ENCODE results near the gene RTN4R.

The RTN4R gene

DNA sequence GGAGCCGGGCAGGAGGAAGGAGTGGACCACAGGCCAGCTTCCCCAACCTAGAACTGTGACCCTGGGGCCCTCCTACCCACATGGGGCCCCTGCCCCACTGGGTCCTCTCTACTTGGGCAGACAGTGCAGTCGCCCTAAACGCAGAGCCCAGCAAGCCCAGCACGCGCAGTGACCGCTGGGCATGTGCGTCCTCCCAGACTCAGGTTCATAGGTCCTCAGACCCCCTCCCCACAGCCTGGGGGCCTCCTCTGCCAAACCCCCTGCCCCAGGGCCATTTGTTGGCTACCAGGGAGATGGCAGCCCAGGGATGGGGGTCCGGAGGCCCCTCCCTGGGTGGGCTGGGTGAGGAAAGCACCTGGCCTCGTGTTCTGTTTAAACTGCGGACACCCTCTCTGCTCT, 23.9 kb downstream of the RTN4R start:
- H3K9me3 ChIP-seq (ENCODE audit: insufficient read depth, low read length, severe bottlenecking), result no peaks in the 10 kb centered on the region
- H3K9ac ChIP-seq (ENCODE audit: low read depth, low read length), result no peak overlapping the region
- TF ChIP-seq, protein P1, sequence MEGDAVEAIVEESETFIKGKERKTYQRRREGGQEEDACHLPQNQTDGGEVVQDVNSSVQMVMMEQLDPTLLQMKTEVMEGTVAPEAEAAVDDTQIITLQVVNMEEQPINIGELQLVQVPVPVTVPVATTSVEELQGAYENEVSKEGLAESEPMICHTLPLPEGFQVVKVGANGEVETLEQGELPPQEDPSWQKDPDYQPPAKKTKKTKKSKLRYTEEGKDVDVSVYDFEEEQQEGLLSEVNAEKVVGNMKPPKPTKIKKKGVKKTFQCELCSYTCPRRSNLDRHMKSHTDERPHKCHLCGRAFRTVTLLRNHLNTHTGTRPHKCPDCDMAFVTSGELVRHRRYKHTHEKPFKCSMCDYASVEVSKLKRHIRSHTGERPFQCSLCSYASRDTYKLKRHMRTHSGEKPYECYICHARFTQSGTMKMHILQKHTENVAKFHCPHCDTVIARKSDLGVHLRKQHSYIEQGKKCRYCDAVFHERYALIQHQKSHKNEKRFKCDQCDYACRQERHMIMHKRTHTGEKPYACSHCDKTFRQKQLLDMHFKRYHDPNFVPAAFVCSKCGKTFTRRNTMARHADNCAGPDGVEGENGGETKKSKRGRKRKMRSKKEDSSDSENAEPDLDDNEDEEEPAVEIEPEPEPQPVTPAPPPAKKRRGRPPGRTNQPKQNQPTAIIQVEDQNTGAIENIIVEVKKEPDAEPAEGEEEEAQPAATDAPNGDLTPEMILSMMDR (IDR thresholded peaks at IDR 0.05; ENCODE audit: borderline replicate concordance, extremely low read depth, low read length, poor library complexity, severe bottlenecking), result no peak
- no peak for TF ChIP-seq EZH2 (IDR thresholded peaks at IDR 0.05; ENCODE audit: borderline replicate concordance, low read depth, low read length, severe bottlenecking)
- H3K4me1 ChIP-seq (ENCODE audit: insufficient read depth, low read length), result peaks cover 58% of the 10 kb centered on the region
- H3K36me3 ChIP-seq (ENCODE audit: insufficient read depth, low read length), result no peaks in the 10 kb centered on the region
- no peaks in the 10 kb centered on the region for H3K27me3 ChIP-seq (ENCODE audit: insufficient read depth, low read length, poor library complexity)
- no peak for DNase-seq
- H2AFZ ChIP-seq (ENCODE audit: low read depth, low read length), result peak overlapping the region; percentile 66; the same call in 1 of the 2 replicates
- H3K27ac ChIP-seq (ENCODE audit: low read length), result peak overlapping the region; percentile 59
- H3K79me2 ChIP-seq (ENCODE audit: insufficient read depth, low read length), result no peaks in the 10 kb centered on the region
- H3K4me3 ChIP-seq (ENCODE audit: low read depth in 1 of 2, low read length in 2 of 2), result no peak overlapping the region
- no peak for ATAC-seq (ENCODE audit: insufficient read depth, low read depth)
- no peak overlapping the region for H3K4me2 ChIP-seq (ENCODE audit: insufficient read depth, low read length)
- no peaks in the 10 kb centered on the region for H4K20me1 ChIP-seq (ENCODE audit: insufficient read depth, low read length)

DNA sequence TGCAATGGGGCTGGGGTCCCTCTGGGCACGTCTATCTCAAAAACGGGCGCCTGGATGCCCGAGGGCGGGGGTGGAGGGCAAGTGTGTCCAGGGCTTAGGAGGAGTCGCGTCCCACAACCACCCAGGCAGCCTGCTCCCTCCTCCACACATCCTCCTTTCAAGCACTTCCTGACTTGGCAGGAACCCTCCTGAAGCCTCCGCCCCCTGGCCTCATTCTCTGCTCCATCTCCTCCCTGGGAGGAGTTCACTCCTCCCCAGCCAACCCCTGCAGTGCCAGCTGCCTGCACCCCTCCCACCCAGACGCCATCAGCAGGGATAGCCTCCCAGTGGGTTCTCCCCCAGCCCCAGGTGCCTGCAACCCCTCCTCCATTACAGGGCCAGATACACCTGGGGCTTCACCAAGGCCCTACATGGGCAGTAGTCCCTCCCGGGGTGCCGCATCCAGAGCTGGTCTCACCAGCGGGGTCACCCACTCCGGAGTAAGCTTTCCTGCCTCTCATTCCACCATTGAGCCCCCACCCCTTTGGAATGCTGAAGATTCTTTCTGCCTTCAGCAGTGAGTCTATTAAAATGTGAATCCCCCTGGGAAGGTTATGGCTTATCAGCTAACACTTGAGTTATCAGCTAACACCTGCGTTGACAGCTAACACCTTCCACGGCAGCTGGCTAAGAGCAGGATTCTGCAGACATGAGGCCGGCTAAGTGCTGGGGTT, 24.4 kb downstream of the RTN4R start:
- H3K9ac ChIP-seq (ENCODE audit: low read depth, low read length), result peak overlapping the region; percentile 58
- H3K4me2 ChIP-seq (ENCODE audit: insufficient read depth, low read length), result peak overlapping the region; percentile 65
- H4K20me1 ChIP-seq (ENCODE audit: insufficient read depth, low read length), result no peaks in the 10 kb centered on the region
- no peaks in the 10 kb centered on the region for H3K9me3 ChIP-seq (ENCODE audit: insufficient read depth, low read length, severe bottlenecking)
- H3K27ac ChIP-seq (ENCODE audit: low read length), result peak overlapping the region; percentile 78
- peaks cover 64% of the 10 kb centered on the region for H3K4me1 ChIP-seq (ENCODE audit: insufficient read depth, low read length)
- no peaks in the 10 kb centered on the region for H3K36me3 ChIP-seq (ENCODE audit: insufficient read depth, low read length)
- no peaks in the 10 kb centered on the region for H3K27me3 ChIP-seq (ENCODE audit: insufficient read depth, low read length, poor library complexity)
- ATAC-seq (ENCODE audit: insufficient read depth, low read depth) (peak; percentile 95), DNase-seq (peak; percentile 93)
- H3K79me2 ChIP-seq (ENCODE audit: insufficient read depth, low read length), result no peaks in the 10 kb centered on the region
- TF ChIP-seq, protein P1 (IDR thresholded peaks at IDR 0.05; ENCODE audit: borderline replicate concordance, extremely low read depth, low read length, poor library complexity, severe bottlenecking), result no peak
- TF ChIP-seq EZH2 (IDR thresholded peaks at IDR 0.05; ENCODE audit: borderline replicate concordance, low read depth, low read length, severe bottlenecking), result no peak
- H3K4me3 ChIP-seq (ENCODE audit: low read depth in 1 of 2, low read length in 2 of 2), result peak overlapping the region; percentile 1 to 51; a peak in 3 of 4 replicates
- H2AFZ ChIP-seq (ENCODE audit: low read depth, low read length), result peak overlapping the region; percentile 59

DNA sequence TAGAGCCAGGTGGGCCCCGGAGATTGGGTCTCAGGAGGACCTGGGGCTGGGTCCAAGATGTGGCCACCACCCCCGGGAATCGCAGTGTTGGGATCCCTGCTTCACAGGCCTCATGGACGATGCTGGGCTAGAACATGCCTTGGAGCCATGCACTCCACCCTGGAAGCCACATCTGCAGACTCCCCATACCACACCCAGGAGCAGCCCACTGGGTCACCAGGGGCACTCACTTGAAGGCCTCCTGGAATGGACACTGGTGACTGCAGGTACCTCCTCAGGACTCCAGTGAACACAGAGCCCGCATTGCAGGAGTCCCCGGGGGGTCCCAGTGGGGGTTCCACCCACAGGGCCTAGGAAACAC, 25.0 kb downstream of the RTN4R start:
- peak overlapping the region; percentile 65 for H3K4me2 ChIP-seq (ENCODE audit: insufficient read depth, low read length)
- peaks cover 69% of the 10 kb centered on the region for H3K4me1 ChIP-seq (ENCODE audit: insufficient read depth, low read length)
- no peaks in the 10 kb centered on the region for H3K27me3 ChIP-seq (ENCODE audit: insufficient read depth, low read length, poor library complexity)
- H3K9me3 ChIP-seq (ENCODE audit: insufficient read depth, low read length, severe bottlenecking), result no peaks in the 10 kb centered on the region
- no peaks in the 10 kb centered on the region for H3K79me2 ChIP-seq (ENCODE audit: insufficient read depth, low read length)
- no peaks in the 10 kb centered on the region for H4K20me1 ChIP-seq (ENCODE audit: insufficient read depth, low read length)
- H3K27ac ChIP-seq (ENCODE audit: low read length), result peak overlapping the region; percentile 78
- H3K4me3 ChIP-seq (ENCODE audit: low read depth in 1 of 2, low read length in 2 of 2), result peak overlapping the region; percentile 1 to 51; a peak in 3 of 4 replicates
- ATAC-seq (ENCODE audit: insufficient read depth, low read depth), result no peak; the same call in 2 of the 3 replicates
- no peak for TF ChIP-seq EZH2 (IDR thresholded peaks at IDR 0.05; ENCODE audit: borderline replicate concordance, low read depth, low read length, severe bottlenecking)
- TF ChIP-seq, protein P1 (IDR thresholded peaks at IDR 0.05; ENCODE audit: borderline replicate concordance, extremely low read depth, low read length, poor library complexity, severe bottlenecking), result no peak
- DNase-seq, result no peak
- peak overlapping the region; percentile 59 for H2AFZ ChIP-seq (ENCODE audit: low read depth, low read length)
- peak overlapping the region; percentile 58 for H3K9ac ChIP-seq (ENCODE audit: low read depth, low read length)
- H3K36me3 ChIP-seq (ENCODE audit: insufficient read depth, low read length), result no peaks in the 10 kb centered on the region

Data from DND-41 (cell line).